ENCODE results near the gene TMEM200B.

DNA sequence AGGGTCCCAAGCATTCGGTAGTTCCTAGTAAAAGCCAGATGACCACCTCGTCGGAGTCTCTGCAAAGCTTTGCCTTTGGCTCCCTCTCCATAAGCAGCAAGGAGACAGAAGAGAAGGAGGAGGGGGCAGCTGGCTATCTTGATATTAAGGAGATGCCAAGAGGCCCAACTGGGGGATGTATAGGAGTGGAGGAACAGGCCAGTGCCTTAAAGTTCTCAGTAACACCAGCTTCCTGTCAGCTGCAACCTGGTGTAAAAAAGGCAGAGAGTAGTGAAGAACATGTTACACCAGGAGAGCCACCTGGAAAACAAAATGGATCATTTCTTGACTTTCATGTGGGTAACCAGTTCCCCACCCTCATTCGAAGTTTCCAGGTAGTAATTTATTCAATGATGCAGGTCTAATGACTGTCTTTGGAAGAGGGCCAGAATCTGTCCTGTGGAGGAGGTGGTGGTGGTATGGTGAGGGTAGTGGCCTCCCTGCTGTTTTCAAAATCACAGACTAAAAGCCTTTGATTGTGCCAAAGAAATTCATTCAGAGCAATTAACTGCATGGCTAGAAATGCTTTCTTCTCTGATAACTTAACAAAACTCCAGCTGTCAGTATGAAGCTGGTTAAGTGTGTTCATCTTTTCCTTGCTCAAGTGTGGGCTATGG is 27.3 kb downstream of the TMEM200B start:
- TF ChIP-seq, protein P1, sequence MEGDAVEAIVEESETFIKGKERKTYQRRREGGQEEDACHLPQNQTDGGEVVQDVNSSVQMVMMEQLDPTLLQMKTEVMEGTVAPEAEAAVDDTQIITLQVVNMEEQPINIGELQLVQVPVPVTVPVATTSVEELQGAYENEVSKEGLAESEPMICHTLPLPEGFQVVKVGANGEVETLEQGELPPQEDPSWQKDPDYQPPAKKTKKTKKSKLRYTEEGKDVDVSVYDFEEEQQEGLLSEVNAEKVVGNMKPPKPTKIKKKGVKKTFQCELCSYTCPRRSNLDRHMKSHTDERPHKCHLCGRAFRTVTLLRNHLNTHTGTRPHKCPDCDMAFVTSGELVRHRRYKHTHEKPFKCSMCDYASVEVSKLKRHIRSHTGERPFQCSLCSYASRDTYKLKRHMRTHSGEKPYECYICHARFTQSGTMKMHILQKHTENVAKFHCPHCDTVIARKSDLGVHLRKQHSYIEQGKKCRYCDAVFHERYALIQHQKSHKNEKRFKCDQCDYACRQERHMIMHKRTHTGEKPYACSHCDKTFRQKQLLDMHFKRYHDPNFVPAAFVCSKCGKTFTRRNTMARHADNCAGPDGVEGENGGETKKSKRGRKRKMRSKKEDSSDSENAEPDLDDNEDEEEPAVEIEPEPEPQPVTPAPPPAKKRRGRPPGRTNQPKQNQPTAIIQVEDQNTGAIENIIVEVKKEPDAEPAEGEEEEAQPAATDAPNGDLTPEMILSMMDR (IDR thresholded peaks at IDR 0.05): no peak
- TF ChIP-seq ZFX (IDR thresholded peaks at IDR 0.05; ENCODE audit: borderline replicate concordance): no peak

All from 22Rv1 (cell line).